Spinal cord (tissue), 10 donors: ENCODE measurements around the gene FBP1. TPM values are rescaled to one million over a fixed set of nuclear protein-coding genes. Genes with fewer than 3 reads are reported as not detected.

Source experiments
- DNase-seq, 6 donors: peaks; one replicate each; pipeline versions ENCODE4 v3.0.0 to v3.0.0-alpha.2; 2013 to 2015; ENCODE audit warnings: low spot score in 6 of 6, low read depth in 4 of 6
- H3K27ac ChIP-seq: one replicate; pipeline ENCODE4 v1.5.1; 2013; ENCODE audit warnings: low read depth, low read length, control low read depth
- H3K27me3 ChIP-seq: one replicate; pipeline ENCODE4 v1.6.1; 2013; ENCODE audit warnings: low read length; ENCODE audit not compliant: control insufficient read depth, insufficient read depth
- H3K36me3 ChIP-seq: one replicate; pipeline ENCODE4 v1.6.1; 2013; ENCODE audit warnings: low read length; ENCODE audit not compliant: control insufficient read depth, insufficient read depth
- H3K4me1 ChIP-seq: one replicate; pipeline ENCODE4 v1.6.1; 2013; ENCODE audit warnings: low read length; ENCODE audit not compliant: control insufficient read depth, insufficient read depth
- H3K4me3 ChIP-seq: one replicate; pipeline ENCODE4 v1.5.1; 2013; ENCODE audit warnings: low read depth, low read length, control low read depth
- H3K9me3 ChIP-seq: one replicate; pipeline ENCODE4 v1.6.1; 2013; ENCODE audit warnings: low read length; ENCODE audit not compliant: control insufficient read depth, insufficient read depth
- WGBS: methylation state at CpG from one replicate; pipeline ENCODE4 v1.1.5; 2013; ENCODE audit warnings: missing lambda C conversion rate; ENCODE audit not compliant: insufficient coverage; 5-methylcytosine and 5-hydroxymethylcytosine counted together
- polyA plus RNA-seq, 2 donors: library from polyadenylated mRNA; unstranded; fragments of 120-200 nt; gene quantifications; one replicate each; pipeline ENCODE4 v1.2.1, GENCODE V29; 2013; ENCODE audit not compliant: insufficient read length in 2 of 2
- total RNA-seq, 2 donors: library from RNA; depleted of rRNA in 1 of 2; stranded (reverse); fragments of 120-200 nt in 1 of 2; fragments of >200 nt in 1 of 2; gene quantifications; one replicate each; pipeline versions ENCODE4 v1.2.3 to v1.2.4, GENCODE V29; 2013 to 2014
- donor health status: healthy.

FBP1 gene
- total and polyA plus RNA-seq, 4 donors: 1.0 to 2.2 (median 1.5) TPM

DNA sequence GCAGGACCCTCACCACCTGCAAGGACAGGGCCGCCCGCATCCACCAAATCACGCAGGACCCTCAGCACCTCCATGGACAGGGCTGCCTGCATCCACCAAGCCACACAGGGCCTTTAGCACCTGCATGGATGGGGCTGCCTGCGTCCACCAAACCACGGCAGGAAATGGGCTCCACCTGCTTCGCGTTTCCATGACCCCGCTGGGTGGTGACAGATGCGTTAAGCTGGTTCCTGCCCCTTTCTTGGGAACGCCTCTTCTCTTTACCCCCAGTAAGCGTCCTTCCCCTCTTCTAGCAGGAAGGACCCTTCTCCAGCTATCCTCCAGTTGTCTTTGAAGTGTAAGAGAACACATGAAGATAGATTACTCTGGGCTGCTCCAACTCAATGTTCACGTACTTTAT lies 13.5 kb downstream of the FBP1 start:
- DNase-seq: no peak
- Histone ChIP-seq H3K27me3 (no peaks in the 10 kb centered on the region), H3K4me1 (peaks cover 10% of the 10 kb centered on the region), H3K9me3 (no peaks in the 10 kb centered on the region), H3K36me3 (no peaks in the 10 kb centered on the region), H3K4me3 (no peak overlapping the region), H3K27ac (no peak overlapping the region)
- WGBS: 80% methylated on average over 7 of the region's 12 CpGs

DNA sequence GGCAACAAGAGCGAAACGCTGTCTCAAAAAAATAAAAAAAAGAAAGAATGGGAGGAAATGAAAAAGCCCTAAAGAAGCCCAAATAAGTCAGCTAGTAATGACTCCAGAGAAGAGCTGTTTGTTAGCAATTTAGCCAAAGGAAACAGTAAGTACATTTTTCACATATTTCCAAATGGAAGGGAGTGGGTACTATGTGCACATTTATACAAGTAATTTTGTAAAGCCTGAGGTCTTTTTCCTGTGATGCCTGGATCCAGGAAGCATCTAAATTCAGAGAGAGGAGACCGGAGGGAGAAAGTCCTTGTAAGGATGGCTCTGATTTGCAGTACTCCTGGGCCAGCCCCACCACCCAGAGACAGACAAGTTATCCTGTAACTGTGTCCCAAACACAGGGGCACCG lies 14.7 kb downstream of the FBP1 start:
- peaks cover 10% of the 10 kb centered on the region for H3K4me1 ChIP-seq
- WGBS: no CpG with 5 or more reads among the region's 4 CpGs
- no peak overlapping the region for H3K4me3 ChIP-seq
- no peaks in the 10 kb centered on the region for H3K9me3 ChIP-seq
- no peaks in the 10 kb centered on the region for H3K36me3 ChIP-seq
- H3K27me3 ChIP-seq: no peaks in the 10 kb centered on the region
- DNase-seq: no peak
- H3K27ac ChIP-seq: no peak overlapping the region

DNA sequence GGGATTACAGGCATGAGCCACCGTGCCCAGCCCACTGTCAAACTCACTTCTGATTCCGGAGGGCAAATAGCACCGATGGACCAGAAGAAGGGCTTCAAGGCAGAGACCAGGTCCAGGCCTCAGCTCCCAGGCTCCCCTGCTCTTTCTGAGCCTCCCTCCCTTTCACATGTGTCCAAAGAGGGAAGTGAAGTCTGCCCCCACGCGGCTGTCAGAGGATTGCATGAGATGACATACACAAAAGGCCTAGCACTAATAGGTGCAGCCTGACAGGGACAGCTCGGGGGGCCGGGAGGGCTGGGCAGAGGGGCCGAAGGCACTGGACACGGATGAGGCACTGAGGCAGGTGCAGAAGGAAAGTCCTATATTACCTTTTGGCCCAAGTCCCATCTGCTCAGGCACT lies 16.1 kb downstream of the FBP1 start:
- H3K36me3 ChIP-seq: no peaks in the 10 kb centered on the region
- H3K9me3 ChIP-seq: no peaks in the 10 kb centered on the region
- H3K27ac ChIP-seq: no peak overlapping the region
- WGBS: 62% methylated on average over 9 of the region's 9 CpGs
- no peaks in the 10 kb centered on the region for H3K27me3 ChIP-seq
- peaks cover 10% of the 10 kb centered on the region for H3K4me1 ChIP-seq
- no peak overlapping the region for H3K4me3 ChIP-seq
- DNase-seq: peak in 2 of 6 donors; percentile 33 to 63

DNA sequence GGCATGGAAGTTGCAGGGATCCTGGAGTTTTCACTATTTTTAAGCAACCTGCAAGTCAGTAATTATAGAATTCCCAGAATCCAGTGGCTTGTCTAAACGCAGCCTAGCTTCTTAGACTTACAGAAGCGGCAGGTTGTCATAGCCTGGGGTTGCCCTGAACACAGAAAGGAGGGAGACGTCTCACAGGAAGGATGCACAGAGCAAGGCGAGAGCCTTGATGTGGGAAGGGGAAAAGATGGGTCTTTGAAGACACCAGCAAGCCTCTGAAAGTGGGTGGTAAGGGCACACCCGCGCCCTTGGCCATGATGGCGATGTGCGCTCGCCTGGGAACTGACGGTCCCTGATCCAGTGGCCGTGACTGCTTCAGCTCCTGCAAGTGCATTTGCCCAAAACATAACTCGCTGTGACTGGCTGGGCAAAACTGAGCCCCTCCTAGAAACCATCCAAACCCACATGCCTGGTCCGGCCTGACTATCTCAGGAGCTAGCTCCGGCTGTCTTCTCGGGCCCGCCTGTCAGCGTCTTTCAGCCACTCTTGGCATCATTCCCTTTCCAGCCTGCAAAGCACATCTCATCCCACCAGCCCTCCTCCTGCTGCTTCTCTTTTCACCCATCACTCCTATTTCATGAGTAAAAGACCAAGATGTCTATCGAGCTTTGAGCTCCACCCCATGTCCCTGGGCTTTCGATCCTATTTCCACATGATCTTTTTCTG lies 17.1 kb downstream of the FBP1 start:
- peaks cover 10% of the 10 kb centered on the region for H3K4me1 ChIP-seq
- no peaks in the 10 kb centered on the region for H3K9me3 ChIP-seq
- no peaks in the 10 kb centered on the region for H3K36me3 ChIP-seq
- H3K27ac ChIP-seq: no peak overlapping the region
- no peak overlapping the region for H3K4me3 ChIP-seq
- H3K27me3 ChIP-seq: no peaks in the 10 kb centered on the region
- no peak for DNase-seq
- WGBS: 82% methylated on average over 19 of the region's 19 CpGs

DNA sequence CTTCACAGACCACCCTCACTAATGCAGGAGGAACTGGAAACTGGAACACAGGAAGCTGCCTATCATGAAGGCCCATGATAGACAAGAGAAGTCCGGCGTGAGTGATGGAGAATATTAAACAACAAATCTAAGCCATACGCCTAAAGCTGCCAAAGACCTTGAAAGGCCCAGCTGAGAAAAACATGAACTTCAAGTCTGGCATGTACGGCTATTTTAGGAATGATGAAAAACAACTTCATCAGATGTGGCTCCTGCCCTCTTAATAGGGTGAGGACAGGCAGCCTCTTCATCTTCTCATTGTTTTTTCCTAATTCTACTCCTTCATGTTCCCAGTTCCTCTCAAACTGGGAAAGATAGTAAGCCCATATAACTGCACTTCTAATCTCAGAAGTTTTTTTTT lies 20.3 kb downstream of the FBP1 start:
- no peaks in the 10 kb centered on the region for H3K36me3 ChIP-seq
- WGBS: 86% methylated on average over 1 of the region's 4 CpGs
- no peak for DNase-seq
- H3K9me3 ChIP-seq: no peaks in the 10 kb centered on the region
- no peaks in the 10 kb centered on the region for H3K27me3 ChIP-seq
- peaks cover 10% of the 10 kb centered on the region for H3K4me1 ChIP-seq
- H3K4me3 ChIP-seq: no peak overlapping the region
- no peak overlapping the region for H3K27ac ChIP-seq

DNA sequence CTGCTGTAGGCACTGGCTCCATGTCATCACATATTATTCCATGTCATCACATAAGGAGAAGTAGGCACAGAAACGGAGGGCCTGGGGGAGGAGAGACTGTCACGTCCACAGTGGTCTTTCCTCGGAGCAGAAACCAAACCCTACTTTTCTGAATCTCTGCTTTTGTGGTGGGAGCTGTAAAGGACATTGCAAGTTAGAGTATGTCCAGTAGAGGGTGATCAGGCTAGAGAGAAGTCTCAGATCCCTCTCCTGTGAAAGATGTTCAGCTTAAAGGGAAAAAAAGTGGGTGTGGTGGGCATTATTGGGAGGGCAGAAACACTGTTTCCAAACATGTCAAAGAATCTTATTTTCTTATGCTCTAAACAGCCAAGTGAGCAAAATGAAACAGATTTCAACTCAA lies 26.3 kb downstream of the FBP1 start:
- WGBS: no CpG with 5 or more reads among the region's 3 CpGs
- Histone ChIP-seq H3K9me3 (no peaks in the 10 kb centered on the region), H3K4me3 (no peak overlapping the region), H3K27me3 (no peaks in the 10 kb centered on the region), H3K27ac (no peak overlapping the region), H3K4me1 (peaks cover 3% of the 10 kb centered on the region), H3K36me3 (no peaks in the 10 kb centered on the region)
- no peak for DNase-seq

DNA sequence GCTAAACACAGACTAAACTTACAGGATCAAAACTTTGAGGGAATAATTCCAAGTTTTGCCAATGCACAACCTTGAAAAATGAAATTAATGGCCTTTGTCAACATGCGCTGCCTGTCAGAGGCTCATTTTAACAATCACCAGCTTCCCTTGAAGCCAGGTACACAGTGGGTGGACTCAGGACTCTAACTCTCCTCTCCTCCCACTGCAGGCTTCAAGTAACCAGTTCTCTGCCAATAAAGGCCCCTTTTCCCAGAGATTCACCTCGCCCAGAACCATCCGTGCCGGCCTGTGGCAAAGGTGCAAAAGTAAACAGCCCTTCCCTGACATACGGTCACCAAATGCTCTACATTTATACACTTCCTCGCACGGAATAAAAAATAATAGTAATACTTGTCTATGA lies 27.2 kb downstream of the FBP1 start:
- Histone ChIP-seq H3K4me3 (no peak overlapping the region), H3K9me3 (no peaks in the 10 kb centered on the region), H3K4me1 (peaks cover 5% of the 10 kb centered on the region), H3K27ac (no peak overlapping the region), H3K36me3 (no peaks in the 10 kb centered on the region), H3K27me3 (no peaks in the 10 kb centered on the region)
- no peak for DNase-seq
- 100% methylated on average over 1 of the region's 7 CpGs for WGBS

DNA sequence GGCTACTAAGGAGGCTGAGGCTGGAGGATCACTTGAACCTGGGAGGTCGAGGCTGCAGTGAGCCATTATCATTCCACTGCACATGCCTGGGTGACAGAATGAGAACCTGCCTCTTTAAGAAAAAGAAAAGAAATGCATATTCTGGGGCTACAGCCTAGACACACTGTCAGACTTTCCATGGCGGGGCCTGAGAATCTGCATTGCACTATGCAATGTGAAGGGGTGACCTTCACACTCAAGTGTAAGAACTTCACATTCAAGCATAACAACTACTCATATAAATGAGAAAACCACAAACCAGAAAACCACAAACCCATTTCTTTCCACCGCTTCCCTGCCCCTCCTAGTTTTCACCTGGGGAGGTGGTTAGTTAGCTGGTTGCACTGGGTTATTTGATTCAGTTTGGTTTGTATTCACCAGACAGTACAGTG lies 27.7 kb downstream of the FBP1 start:
- Histone ChIP-seq H3K36me3 (no peaks in the 10 kb centered on the region), H3K27me3 (no peaks in the 10 kb centered on the region), H3K4me3 (no peak overlapping the region), H3K9me3 (no peaks in the 10 kb centered on the region), H3K4me1 (peaks cover 5% of the 10 kb centered on the region), H3K27ac (no peak overlapping the region)
- no peak for DNase-seq
- 100% methylated on average over 1 of the region's 3 CpGs for WGBS

DNA sequence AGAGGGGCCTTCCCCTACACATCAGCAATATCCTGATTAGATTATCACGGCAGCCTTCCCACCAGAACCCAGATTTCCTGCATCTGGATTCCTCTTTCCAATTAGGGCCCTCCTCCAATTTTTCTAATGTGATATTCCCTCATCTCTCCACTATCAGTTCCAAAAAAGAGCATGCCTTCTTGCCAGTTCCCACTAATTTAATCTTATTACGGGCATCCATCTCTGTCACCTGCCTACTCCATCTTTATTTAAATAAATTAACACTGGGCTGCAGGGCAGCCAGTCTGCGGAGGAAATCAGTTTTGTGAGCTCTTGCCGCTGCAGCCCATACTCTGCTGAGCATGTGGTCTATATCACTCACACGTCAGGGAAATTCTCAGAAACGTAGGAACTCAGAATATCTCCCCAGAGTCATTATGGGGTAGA lies 29.1 kb downstream of the FBP1 start:
- DNase-seq: peak in 1 of 6 donors; percentile 66

DNA sequence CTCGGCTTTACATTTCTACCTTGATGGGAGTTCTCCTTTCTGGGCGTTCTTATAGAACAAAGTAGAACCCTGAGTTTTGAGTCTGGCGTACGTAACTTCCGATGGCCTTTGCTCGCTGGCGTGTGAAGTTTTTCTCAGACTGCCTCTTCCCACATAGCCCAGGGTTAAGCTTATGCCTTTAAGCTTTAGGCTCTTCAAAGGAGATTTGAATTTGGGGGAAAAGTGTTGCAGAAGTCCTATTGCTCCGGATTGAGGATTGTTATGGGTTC lies 32.0 kb downstream of the FBP1 start:
- Histone ChIP-seq H3K9me3 (no peaks in the 10 kb centered on the region), H3K27ac (no peak overlapping the region), H3K4me1 (peaks cover 17% of the 10 kb centered on the region), H3K36me3 (no peaks in the 10 kb centered on the region), H3K27me3 (no peaks in the 10 kb centered on the region), H3K4me3 (no peak overlapping the region)
- WGBS: 96% methylated on average over 4 of the region's 8 CpGs
- no peak for DNase-seq

More for the DNA sequence above, 29.1 kb downstream of the FBP1 start:
- Histone ChIP-seq H3K36me3 (no peaks in the 10 kb centered on the region), H3K27me3 (no peaks in the 10 kb centered on the region), H3K4me1 (peaks cover 5% of the 10 kb centered on the region), H3K9me3 (no peaks in the 10 kb centered on the region), H3K4me3 (no peak overlapping the region), H3K27ac (no peak overlapping the region)
- 63% methylated on average over 3 of the region's 6 CpGs for WGBS
